Omental fat pad (tissue), 4 donors: ENCODE measurements around the gene DCTN2. TPM values are rescaled to one million over a fixed set of nuclear protein-coding genes. Genes with fewer than 3 reads are reported as not detected.
"Not testable (repeated sequence)": the region's sequence is repeated elsewhere in the genome, so short reads cannot be mapped to it uniquely, and the experiment has no call there.

ENCODE experiments used
- ATAC-seq: fragments of 150-250 bp; one replicate; pipeline ENCODE4 v1.9.1; 2016; ENCODE audit warnings: mild to moderate bottlenecking, moderate library complexity; ENCODE audit not compliant: low FRiP score
- DNase-seq: peaks from one replicate; pipeline ENCODE4 v3.0.0-alpha.2; 2019; ENCODE audit warnings: low spot score
- total RNA-seq, 4 donors: library from RNA; depleted of rRNA; stranded (reverse); fragments of >200 nt; gene quantifications; one replicate each; pipeline ENCODE4 v1.1.0, GENCODE V29; 2016
- TF ChIP-seq, protein P1 (sequence below), 3 donors: fragments of 450-650 bp; IDR thresholded peaks; one replicate each; pipeline ENCODE4 v1.5.1; 2016 to 2017; ENCODE audit warnings: antibody characterized with exemption in 3 of 3, mild to moderate bottlenecking in 3 of 3, moderate library complexity in 2 of 3

The DCTN2 gene
- total RNA-seq, 4 donors from 2014 or later, result 96.0 to 134 (median 123) TPM

DNA sequence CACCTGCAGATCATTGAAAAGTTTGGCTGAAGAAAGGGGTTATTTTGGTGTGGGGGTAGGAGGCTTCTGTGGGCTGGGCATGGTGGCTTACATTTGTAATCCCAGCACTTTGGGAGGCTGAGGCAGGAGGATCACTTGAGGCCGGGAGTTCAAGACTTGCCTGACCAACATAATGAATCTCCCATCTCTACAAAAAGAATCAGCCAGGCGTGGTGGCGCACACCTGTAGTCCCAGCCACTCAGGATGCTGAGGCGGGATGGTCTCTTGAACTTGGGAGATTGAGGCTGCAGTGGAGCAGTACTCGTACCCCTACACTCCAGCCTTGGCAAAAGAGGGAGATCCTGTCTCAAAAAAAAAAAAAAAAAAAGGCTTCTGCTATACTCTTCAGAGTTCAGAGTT lies 33.7 kb downstream of the DCTN2 start:
- TF ChIP-seq, protein P1, sequence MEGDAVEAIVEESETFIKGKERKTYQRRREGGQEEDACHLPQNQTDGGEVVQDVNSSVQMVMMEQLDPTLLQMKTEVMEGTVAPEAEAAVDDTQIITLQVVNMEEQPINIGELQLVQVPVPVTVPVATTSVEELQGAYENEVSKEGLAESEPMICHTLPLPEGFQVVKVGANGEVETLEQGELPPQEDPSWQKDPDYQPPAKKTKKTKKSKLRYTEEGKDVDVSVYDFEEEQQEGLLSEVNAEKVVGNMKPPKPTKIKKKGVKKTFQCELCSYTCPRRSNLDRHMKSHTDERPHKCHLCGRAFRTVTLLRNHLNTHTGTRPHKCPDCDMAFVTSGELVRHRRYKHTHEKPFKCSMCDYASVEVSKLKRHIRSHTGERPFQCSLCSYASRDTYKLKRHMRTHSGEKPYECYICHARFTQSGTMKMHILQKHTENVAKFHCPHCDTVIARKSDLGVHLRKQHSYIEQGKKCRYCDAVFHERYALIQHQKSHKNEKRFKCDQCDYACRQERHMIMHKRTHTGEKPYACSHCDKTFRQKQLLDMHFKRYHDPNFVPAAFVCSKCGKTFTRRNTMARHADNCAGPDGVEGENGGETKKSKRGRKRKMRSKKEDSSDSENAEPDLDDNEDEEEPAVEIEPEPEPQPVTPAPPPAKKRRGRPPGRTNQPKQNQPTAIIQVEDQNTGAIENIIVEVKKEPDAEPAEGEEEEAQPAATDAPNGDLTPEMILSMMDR (IDR thresholded peaks at IDR 0.05), result no peak
- ATAC-seq, result no peak
- DNase-seq, result no peak

DNA sequence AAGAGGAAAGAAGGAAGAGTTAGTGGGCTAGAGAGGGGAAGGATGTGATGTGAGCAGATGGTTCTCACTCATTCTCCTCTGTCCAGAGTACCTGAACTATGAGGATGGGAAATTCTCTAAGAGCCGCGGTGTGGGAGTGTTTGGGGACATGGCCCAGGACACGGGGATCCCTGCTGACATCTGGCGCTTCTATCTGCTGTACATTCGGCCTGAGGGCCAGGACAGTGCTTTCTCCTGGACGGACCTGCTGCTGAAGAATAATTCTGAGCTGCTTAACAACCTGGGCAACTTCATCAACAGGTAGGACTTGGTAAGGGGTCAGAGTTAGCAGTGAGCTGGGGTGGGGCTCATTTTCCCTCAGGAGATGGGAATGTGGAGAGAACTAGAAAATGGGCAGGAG lies 34.3 kb downstream of the DCTN2 start:
- TF ChIP-seq, protein P1 (IDR thresholded peaks at IDR 0.05), result no peak
- DNase-seq (no peak), ATAC-seq (no peak)

DNA sequence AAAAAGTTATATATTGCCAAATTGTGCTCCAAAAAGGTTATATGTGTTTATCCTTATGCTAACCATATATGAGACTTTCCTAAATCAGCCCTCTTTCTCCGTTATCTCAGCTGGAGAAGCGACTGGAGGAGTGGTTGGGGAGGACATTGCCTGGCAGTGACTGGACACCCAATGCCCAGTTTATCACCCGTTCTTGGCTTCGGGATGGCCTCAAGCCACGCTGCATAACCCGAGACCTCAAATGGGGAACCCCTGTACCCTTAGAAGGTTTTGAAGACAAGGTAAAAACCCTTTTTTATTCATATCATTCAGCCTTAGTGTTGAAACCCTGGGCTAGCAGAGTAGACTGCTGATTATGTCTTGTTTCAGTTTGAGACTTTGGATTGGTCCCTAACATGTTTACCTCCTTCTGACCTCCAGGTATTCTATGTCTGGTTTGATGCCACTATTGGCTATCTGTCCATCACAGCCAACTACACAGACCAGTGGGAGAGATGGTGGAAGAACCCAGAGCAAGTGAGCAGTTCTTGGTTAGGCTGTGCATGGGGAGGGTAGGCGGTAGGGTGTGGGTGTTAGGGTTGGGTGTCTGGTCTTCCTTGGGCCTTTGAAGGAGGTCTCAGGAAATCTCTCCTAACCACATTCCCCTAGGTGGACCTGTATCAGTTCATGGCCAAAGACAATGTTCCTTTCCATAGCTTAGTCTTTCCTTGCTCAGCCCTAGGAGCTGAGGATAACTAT lies 35.2 kb downstream of the DCTN2 start:
- ATAC-seq (no peak), DNase-seq (no peak)
- TF ChIP-seq, protein P1 (IDR thresholded peaks at IDR 0.05), result no peak

DNA sequence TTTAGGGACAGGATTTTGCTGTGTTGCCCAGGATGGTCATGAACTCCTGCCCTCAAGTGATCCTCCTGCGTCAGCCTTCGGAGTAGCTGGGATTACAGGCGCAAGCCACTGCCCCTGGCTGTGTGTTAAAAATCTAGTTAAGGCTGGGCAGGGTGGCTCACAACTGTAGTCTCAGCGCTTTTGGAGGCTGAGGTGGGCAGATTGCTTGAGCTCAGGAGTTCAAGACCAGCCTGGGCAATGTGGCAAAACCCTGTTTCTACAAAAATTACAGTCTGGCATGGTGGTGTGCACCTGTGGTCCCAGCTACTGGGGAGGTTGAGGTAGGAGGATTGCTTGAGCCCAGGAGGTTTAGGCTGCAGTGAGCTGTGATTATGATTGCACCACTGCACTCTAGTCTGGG lies 35.8 kb downstream of the DCTN2 start:
- no peak for DNase-seq
- TF ChIP-seq, protein P1 (IDR thresholded peaks at IDR 0.05), result no peak
- ATAC-seq, result no peak

DNA sequence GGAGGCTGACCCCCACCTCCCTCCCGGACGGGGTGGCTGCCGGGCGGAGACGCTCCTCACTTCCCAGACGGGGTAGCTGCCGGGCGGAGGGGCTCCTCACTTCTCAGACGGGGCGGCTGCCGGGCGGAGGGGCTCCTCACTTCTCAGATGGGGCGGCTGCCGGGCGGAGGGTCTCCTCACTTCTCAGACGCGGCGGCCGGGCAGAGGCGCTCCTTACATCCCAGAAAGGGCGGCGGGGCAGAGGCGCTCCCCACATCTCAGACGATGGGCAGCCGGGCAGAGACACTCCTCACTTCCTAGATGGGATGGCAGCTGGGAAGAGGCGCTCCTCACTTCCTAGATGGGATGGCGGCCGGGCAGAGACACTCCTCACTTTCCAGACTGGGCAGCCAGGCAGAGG lies 39.2 kb downstream of the DCTN2 start:
- not testable (repeated sequence) for ATAC-seq, DNase-seq

DNA sequence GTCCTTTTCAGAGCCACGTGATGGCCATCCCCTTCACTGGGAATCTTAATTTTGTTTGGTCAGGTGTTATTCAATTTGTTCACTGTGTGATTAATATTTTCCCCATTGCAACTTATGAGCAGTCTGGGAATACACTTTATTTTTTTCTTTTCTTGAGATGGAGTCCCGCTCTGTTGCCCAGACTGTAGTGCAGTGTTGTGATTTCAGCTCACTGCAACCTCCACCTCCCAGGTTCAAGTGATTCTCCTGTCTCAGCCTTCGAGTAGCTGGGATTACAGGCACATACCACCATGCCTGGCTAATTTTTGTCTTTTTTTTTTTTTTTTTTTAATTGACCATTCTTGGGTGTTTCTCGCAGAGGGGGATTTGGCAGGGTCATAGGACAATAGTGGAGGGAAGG lies 40.5 kb downstream of the DCTN2 start:
- not testable (repeated sequence) for ATAC-seq, DNase-seq

DNA sequence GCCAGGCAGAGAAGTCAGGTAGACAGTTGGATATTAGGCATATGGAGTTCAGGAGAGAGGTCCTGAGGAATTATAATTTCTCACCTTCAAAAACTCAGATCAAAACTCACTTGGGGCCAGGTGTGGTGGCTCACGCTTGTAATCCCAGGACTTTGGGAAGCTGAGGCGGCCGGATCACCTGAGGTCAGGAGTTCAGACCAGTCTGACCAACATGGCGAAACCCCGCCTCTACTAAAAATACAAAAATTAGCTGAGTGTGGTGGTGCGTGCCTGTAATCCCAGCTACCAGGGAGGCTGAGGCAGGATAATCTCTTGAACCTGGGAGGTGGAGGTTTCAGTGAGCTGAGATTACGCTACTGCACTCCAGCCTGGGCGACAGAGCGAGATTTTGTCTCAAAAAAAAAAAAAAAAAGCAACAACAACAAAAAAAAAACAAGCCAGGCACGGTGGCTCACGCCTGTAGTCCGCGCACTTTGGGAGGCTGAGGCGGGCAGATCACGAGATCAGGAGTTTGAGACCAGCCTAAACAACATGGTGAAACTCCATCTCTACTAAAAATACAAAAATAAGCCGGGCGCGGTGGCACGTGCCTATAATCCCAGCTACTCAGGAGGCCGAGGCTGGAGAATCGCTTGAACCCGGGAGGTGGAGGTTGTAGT lies 44.6 kb downstream of the DCTN2 start:
- not testable (repeated sequence) for DNase-seq, ATAC-seq

DNA sequence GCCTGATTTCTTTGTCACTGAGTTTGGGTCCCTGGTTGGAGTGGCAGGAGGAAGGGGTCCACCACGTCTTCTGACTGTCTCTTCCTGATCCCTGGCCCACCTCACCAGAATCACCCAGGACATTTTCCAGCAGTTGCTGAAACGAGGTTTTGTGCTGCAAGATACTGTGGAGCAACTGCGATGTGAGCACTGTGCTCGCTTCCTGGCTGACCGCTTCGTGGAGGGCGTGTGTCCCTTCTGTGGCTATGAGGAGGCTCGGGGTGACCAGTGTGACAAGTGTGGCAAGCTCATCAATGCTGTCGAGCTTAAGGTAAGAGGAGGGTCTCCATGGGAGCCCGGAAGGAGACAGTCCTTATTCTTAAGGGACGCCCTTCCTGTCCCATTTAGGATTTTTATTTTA lies 46.8 kb downstream of the DCTN2 start:
- ATAC-seq (no peak), DNase-seq (no peak)
- TF ChIP-seq, protein P1 (IDR thresholded peaks at IDR 0.05), result no peak
